GM19395 (cell line): ENCODE data around the gene ST6GALNAC3.
"Not testable (repeated sequence)": the region's sequence is repeated elsewhere in the genome, so short reads cannot be mapped to it uniquely, and the experiment has no call there.

ENCODE experiments used
- ATAC-seq: cut with Tn5 transposase; IDR thresholded peaks from one replicate; pipeline ENCODE4 v1.9.1; 2021; ENCODE audit warnings: mild to moderate bottlenecking, moderate library complexity; ENCODE audit not compliant: unreplicated experiment

ST6GALNAC3 gene

DNA sequence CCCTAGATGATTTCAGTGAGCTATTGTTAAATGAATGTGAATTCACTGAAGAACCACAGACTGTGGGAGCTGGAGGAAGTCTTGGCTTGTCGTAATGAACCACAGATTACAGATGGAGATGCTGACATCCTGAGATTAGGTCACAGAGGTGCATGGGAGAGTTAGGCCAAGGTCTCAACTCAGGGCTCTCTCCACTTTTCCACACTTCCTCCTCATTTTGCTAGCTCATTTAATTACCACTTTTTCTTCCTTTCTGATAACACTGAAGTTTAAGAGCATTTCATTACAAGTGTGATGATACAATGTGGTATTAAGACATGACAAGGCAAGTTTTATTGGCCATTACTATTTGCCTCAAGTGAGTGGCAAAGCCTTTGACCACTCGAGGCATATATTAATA, 30.8 kb downstream of the ST6GALNAC3 start:
- no peak for ATAC-seq

DNA sequence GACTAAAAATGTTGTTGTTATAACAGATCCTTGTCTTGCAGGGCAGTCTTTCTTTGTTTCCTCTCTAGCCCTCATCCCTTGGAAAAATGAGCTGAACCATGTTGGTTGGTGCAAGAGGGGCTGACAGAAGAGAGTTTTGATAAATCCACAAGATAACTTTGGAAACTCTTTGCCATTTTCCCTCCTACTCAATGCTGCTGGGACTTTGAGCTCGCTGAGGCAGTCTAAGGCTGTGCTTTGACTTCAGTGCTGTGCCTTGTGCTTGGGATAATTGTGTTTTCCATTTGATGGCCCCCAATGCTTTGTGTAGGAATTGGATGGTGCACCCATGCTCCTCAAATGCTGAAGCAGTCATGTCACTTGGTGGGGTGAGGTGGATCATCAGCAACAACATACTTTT, 31.7 kb downstream of the ST6GALNAC3 start:
- ATAC-seq, result no peak

DNA sequence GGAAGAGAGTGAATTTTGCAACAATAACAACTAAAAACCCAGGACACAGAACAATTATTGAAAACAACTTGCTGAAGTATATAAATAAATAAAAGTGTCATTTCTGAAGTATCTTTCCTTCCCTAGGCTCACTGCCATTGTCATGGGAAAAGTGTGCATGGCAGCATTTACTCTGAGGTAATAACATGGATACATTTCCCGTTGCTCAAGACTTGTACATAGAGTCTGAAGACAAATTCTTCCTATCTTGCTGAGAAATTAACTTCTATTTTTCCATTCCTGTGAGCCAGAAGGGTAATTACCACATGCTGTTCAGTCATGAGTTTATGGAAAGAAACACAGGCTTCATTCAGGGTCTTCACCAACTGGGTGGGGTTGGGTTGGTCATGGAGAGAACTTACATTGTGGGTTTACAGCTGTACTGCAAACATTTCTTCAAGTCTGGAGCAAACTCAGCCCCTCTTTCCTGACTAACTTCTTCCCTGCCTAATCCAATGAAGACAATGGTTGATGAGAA, 32.2 kb downstream of the ST6GALNAC3 start:
- ATAC-seq, result no peak

DNA sequence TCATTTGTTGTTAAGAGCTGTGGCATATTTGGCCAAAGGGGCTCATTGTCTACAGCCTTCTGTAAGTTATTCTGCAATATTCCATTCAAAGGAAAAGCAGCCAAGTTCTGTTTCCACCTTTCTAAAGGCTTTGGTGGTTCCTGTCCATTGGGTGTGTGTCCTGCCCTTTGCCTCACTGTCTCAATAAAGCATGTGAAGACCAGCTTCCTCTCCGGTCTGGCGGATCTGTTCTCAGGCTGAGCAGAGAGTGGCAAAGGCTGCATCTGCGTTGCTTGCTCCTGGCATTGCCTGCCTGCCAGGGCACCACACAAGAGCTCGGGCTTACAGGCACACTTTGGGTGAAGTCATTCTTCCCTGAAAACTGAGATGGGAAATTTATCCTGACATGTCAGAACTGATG, 34.9 kb downstream of the ST6GALNAC3 start:
- no peak for ATAC-seq

DNA sequence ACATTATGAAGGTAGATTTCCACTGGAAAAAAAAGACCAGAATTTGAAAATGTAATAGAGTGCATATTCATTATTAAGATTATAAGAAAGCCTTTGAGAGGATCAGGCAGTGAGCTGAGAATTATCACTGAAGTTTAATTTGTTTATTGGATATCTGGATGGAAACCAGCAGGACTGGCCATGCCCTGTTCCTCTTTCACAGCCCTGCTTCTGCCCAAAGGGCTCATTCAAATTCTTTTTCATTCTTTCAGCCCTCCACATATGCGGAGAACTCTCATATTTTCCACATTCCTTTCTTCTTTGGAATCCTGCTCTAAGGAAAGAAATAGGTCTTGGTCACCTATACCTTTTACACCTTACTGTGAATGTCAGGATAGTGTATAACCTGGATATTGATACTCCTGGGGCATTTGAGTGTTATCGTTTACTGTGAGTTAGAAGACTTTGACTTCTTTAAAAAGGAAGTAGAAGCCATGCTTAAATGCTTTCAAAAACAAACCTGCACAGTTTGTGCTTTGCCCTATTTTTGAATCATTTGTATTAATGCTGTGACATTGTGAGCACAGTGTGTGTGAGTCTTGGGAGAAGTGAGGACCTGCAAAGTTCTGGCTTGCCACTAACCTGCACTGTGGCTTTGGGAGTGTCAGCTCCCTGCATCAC, 35.5 kb downstream of the ST6GALNAC3 start:
- no peak for ATAC-seq

DNA sequence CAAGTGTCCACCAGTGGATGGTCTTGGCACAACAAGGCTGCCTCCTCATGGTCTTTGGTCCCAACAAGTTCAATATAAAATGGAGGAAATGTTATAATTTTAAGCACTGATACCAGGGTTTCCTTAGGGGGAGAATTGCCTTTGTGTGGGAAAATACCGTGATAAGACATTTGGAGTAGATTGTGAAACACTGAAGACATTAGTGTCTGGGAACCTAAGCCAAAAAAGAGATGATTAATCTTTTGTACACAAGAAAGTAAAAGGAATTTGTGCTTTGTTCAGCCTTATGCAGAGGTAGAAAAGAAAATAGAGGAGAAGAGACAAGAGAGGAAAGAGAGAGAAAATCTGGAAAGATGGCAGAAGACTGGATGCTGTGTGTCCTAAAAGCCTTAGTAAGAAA, 36.1 kb downstream of the ST6GALNAC3 start:
- ATAC-seq, result no peak

DNA sequence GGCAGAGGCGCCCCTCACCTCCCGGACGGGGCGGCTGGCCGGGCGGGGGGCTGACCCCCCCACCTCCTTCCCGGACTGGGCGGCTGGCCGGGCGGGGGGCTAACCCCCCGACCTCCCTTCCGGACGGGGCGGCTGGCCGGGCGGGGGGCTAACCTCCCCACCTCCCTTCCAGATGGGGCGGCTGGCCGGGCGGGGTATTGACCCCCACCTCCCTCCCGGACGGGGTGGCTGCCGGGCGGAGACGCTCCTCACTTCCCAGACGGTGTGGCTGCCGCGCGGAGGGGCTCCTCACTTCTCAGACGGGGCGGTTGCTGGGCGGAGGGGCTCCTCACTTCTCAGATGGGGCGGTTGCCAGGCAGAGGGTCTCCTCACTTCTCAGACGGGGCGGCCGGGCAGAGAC, 37.8 kb downstream of the ST6GALNAC3 start:
- not testable (repeated sequence) for ATAC-seq

DNA sequence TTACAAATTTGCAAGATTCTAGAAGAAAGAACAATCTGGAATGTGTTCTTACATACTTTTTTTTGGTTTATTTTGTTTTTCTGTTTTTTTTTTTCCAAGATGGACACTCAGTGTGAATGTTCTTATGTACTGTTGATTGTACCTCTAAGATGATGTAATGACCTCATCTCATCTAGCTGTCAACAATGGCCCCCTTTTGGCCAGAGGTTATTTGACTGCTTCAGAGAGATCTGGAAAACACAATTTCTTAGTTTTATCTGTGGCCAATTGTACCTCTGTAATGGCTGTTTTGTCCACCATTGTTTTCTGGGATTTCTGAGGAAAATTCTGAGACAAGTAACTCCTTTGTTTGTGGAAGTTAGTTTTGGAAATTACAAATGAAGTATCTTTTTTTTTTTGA, 38.9 kb downstream of the ST6GALNAC3 start:
- no peak for ATAC-seq

DNA sequence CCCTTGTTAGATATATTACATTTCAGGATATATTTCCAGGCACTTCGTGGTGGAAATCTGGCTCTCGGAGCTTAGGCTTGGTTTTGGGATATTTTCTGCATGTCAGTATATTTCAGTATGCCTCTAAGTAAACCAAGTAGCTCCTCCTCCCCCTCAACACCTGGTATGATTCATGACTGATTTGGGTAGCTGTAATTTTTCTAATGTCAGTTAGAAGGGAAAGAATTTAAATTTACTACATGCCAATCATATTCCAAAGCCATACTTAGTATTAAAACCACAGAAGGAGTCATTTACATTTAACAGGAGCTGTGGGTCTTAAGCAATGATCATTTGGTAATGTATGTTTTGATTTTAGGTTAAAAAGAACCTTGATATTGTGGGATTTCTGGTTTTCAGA, 40.6 kb downstream of the ST6GALNAC3 start:
- no peak for ATAC-seq

DNA sequence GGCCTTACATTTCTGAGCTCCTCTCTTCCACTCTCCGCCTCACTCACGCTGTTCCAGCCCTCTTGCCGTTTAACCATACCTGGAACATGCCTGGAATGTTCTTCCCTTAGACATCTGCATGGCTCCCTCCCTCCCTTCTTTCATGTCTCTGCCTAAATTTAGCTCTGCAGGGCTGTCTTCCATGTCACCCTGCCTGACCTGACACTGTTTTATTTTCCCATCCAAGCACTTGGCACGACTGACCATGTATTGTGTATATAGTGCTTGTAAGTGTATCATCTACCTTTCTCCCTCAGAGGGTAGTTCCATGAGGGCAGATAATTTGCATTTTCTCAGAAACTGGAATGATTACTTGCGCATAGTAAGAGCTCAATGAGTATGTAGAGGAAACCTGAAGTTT, 47.3 kb downstream of the ST6GALNAC3 start:
- no peak for ATAC-seq

DNA sequence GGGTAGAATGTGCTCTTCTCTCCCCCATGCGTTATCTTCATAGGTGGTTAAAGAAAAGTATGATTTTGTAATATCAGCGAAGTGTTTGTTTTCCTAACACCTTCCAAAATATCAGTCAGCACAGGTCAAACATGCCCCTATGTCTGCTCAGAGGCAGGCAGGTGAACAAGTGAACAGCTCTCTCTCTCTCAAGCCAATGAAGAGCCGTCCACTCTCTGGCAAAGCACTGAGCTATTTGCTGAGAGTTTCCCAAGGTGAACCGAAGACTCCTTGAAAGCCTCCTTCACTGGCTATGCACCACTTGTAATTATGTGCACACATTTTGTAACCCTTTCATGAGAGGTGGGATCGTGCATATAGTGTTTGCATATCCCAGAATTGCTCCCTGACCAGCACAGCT, 47.7 kb downstream of the ST6GALNAC3 start:
- ATAC-seq, result no peak

DNA sequence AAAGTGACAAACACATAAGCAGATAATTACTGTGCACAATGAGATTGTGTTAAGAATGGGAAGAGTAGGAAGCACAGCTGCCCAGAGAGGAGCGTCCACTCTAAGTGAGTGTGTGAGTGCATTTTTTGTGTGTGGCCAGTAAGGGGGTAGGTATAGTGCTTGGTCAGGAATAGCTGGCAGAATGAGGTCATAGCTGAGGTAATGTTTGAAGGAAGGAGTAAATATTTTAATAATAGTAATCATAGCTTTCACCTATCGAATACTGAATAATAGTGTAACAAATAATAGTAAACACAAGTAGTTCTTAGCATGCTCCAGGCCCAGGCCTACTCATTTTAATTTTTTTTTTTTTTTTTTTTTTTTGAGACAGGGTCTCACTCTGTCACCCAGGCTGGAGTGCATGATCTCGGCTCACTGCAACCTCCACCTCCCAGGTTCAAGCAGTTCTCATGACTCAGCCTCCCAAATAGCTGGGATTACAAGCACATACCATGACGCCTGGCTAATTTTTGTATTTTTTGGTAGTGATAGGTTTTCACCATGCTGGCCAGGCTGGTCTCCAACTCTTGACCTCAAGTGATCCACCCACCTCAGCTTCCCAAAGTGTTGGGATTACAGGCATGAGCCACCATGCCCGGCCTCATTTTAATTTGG, 49.0 kb downstream of the ST6GALNAC3 start:
- not testable (repeated sequence) for ATAC-seq

DNA sequence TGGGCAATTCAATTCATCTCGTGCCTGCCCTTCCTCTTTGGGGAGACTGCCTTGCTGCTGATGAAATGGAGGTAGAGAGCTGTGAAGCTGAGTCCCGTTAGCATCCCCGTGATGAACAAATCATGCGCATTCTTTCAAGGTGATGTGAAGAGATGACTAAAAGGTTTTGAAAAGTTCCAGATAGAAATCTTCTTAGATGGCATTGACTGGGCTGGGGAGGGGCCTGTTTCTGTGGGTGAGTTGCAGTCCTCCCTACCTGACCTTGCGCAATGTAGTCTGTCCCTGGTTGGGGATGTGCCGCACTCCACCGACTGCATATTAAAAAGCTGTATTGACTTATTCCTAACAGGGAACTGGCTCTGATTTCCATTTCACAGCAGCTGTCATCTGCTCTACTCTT, 49.6 kb downstream of the ST6GALNAC3 start:
- no peak for ATAC-seq

DNA sequence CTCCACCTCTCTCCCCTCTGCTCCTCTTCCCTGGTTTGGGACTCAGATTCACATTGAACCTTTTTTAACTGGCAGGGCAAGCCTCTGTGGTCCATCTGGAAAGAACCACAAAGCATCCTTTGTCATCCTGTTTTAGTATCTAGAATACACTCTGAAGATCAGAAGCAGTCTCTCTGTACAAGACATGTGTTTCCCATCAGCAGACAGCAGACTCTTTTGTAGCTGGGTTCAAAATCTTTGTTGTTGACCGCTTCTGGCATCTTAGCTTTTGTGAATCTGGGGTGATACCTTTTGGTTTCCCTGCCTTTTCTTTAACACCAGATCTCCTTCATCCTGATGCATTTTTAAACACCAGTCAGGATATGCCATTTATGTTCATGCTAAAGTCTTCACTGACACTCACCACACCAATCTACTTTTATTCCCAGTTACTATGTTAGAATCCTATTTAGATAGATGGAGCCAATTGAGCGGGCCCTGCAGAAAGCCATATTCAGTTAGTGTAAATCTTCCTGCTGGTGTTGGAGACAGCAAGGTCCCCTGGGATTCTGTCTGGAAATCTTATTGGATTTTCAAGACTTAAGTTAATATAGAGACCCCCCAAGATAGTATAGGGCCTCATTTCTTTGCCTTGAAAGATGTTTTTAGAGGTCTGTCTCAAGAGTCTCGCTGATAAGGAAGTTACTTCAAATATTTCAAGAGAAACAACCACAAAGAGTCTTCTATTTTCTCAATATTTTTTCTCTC, 51.1 kb downstream of the ST6GALNAC3 start:
- no peak for ATAC-seq

DNA sequence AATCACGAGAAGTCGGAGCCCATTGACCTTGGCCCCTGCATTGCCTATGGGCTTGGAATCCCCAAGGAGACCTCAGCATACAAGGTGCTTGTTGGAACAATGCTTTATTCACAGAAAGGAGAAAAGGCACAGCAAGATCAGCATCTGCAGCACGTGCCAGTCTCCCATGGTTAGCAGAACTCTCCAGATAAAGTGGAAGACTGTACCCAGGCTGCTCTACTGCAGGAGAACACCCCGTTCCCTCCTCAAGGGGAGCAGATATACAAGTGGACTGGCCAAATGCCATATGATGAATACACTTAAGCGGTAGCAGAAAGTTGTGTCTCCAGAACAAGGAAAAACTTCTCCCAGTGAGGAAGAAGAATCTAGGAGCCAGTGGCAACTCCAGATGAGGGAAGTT, 53.5 kb downstream of the ST6GALNAC3 start:
- ATAC-seq, result no peak

DNA sequence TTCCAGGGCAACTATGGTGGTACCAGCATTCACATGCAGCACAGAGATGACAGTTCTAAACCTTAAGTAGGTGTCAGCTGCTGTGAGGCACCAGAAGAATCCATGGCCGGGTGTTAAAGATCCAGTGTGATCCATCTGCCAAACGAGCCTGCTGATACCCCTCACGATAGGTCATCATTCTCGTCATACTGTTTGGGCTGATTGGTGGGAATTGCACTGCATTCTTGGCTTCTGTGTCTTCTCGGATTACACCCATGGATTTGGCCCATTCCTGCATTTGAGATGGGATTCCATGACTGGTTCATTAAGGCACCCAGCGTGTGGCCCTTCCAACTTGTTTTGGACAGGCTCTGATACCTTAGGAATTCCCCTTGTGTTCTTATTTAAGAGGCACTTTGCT, 55.2 kb downstream of the ST6GALNAC3 start:
- no peak for ATAC-seq

DNA sequence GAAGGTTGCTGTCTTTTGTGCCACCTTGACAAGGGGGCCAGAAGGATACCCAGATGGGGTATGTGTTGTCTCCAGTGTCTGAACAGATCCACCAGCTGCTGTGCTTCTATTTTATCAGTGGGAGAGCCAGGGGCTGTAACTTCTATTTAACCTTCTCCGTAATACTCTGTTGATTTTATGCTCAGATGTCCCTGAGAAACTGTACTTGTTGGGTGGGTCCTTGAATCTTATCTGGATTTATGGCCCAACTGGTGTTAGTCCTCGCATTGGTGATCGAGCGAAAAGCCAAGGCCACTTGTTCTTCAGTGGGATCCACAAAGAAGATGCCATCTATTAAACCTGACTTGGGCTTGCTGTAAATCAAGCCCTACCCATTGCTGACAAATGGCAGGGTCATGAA, 56.4 kb downstream of the ST6GALNAC3 start:
- ATAC-seq, result no peak

DNA sequence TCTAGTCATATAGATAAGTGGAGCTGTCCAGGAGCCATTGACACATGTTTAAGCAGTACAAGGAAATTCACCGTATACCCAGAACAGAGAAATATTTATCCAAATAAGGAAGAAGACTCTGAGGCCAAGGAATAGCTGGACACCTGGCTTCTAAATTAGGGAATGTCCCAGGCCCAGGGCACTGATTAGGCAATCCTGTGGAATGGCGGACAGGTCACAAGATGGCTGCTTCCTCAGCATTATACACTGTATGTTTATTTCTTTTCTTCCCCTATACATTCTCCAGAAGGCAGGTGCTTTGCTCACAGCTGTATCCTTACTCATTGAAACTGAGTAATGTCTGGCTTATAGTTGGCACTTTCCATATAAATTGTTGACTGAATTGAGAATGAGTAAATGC, 59.4 kb downstream of the ST6GALNAC3 start:
- ATAC-seq, result no peak

DNA sequence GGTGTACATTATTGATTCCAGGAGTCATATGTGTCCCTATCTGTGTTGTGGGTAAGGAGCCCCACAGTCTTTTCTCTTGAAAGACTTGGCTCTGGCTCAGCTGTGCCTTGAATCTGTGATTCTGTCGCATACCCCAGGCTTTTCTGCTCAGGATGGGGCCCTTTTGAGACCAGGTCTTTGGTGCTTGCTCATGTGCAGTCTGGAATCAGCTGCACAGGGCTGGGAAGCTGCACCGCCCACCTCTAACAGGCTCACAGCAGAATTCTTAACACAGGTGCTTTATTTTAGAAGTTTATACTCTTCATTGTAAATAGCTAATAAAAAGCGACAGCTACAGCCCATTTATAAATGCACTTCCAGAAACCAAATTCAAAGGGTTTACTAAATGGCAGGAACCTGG, 61.3 kb downstream of the ST6GALNAC3 start:
- ATAC-seq, result no peak

DNA sequence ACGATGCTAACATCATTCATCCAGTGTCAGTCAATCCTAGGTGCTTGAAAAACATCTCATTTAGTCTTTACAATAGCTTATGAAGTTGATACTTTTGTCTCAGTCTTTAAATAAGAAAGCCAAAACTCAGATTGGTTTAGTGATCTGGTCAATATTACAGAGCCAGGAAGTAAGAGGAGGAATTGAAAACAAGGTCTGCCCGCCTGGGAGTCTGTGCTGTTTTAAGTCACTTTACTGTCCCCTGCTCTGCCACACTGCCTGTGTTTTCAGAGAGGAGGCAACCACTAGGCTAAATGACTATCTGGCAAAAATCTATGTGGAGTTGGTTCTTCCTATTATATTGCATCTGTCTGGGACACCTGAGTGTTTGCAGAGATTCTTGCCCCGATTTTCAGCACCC, 62.3 kb downstream of the ST6GALNAC3 start:
- ATAC-seq, result peak; percentile 84

DNA sequence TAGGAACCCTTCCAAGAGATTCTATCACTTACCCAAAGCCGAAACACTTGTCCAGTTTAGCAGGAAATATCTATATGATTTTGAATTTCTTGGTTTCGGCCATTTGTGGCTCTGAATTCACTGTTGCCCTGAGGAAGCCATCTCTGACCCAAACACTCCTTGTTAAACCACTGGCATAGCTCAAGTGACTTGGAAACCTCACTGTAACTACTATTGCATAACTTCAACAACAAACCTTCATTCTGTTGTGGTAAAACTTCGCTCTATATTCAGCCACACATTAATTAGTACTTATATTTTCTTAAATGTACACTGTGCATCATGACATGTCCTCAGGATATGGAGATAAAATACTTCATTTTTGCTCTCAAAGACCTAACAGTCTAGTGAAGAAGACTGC, 63.2 kb downstream of the ST6GALNAC3 start:
- ATAC-seq, result no peak

DNA sequence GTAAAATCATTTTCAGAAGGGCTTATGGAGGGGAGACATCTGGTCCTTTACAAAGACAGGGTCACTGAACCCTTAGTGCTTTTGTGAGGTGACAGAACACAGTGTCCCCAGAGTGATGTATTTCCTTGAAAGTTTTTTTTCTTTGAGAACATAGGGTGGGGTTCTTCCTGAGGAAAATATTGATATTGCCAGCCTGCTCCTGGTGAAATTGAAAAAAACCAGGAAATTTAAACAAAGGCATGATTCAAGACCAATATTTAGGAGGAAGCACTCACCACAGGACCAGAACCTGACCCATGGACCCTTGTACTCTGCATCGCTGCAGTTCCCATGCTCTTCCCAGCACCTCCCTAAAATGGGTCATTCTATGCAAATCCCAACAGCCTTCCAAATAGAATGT, 63.7 kb downstream of the ST6GALNAC3 start:
- ATAC-seq, result no peak
